ENCODE data around the gene NCBP2.

GRCh38 chr3:196927571-196928453 lies 14.5 kb downstream of the NCBP2 start:
- TF ChIP-seq, protein P1, sequence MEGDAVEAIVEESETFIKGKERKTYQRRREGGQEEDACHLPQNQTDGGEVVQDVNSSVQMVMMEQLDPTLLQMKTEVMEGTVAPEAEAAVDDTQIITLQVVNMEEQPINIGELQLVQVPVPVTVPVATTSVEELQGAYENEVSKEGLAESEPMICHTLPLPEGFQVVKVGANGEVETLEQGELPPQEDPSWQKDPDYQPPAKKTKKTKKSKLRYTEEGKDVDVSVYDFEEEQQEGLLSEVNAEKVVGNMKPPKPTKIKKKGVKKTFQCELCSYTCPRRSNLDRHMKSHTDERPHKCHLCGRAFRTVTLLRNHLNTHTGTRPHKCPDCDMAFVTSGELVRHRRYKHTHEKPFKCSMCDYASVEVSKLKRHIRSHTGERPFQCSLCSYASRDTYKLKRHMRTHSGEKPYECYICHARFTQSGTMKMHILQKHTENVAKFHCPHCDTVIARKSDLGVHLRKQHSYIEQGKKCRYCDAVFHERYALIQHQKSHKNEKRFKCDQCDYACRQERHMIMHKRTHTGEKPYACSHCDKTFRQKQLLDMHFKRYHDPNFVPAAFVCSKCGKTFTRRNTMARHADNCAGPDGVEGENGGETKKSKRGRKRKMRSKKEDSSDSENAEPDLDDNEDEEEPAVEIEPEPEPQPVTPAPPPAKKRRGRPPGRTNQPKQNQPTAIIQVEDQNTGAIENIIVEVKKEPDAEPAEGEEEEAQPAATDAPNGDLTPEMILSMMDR (IDR thresholded peaks at IDR 0.05; ENCODE audit: poor library complexity, severe bottlenecking), result no peak
- TF ChIP-seq TAF1 (IDR thresholded peaks at IDR 0.05; ENCODE audit: low read depth), result no peak
